Activated naive CD4-positive, alpha-beta T cell treated with anti-CD3 and anti-CD28 coated beads for 36 hours (primary cell): ENCODE results near the gene CNKSR2. TPM values are rescaled to one million over a fixed set of nuclear protein-coding genes. Genes with fewer than 3 reads are reported as not detected.

ENCODE experiments used
- CTCF ChIA-PET: fragments of 350-600 bp; sonication (Branson Sonifier 250); formaldehyde crosslinking; loops from one replicate; lab custom pipeline; 2021; ENCODE audit warnings: antibody characterized with exemption; lab: Charles Lee
- DNase-seq: peaks from one replicate; pipeline ENCODE4 v3.0.0-alpha.2; 2020
- H3K27ac Mint-ChIP-seq: one replicate; pipeline ENCODE4 v1.8.0; 2021; ENCODE audit warnings: mild to moderate bottlenecking, mixed read lengths
- H3K27me3 Mint-ChIP-seq: one replicate; pipeline ENCODE4 v1.8.0; 2021; ENCODE audit warnings: low read depth, mixed read lengths
- H3K36me3 Mint-ChIP-seq: one replicate; pipeline ENCODE4 v1.8.0; 2021; ENCODE audit warnings: low read depth, mixed read lengths
- H3K4me1 Mint-ChIP-seq: one replicate; pipeline ENCODE4 v1.8.0; 2021; ENCODE audit warnings: low read depth, mixed read lengths
- H3K4me3 Mint-ChIP-seq: one replicate; pipeline ENCODE4 v1.8.0; 2021; ENCODE audit warnings: mild to moderate bottlenecking, moderate library complexity, mixed read lengths
- H3K9me3 Mint-ChIP-seq: one replicate; pipeline ENCODE4 v1.8.0; 2021; ENCODE audit warnings: mixed read lengths
- intact Hi-C: fragments of 100-400 bp; cut with micrococcal nuclease; formaldehyde crosslinking; loops from one replicate; pipeline ENCODE4 v1.15.1; 2023
- total RNA-seq, 2 experiments: library from RNA; stranded (reverse); gene quantifications; one replicate each; pipeline ENCODE4 v1.2.3, GENCODE V29; 2021

Gene CNKSR2
- total RNA-seq, 2 experiments from 2014 or later: 6.6 to 8.4 TPM

DNA sequence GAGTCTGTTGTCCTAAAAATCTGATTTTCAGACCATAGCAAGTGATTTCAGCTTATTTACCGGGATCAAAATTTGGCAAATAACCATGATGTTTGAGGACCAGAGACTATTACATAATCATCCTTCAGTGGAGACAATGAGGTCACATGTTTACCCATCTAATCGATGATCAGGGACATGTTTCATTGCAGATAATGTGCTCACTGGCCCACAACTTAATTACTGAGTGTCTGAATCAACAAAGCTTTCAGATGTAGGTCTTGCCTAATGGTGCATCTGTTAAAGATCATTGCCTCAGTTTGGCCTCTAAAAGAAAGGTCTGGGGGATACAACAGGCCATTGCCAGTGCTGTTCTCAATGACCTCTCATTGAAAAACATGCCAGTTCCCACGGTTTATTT lies 326.7 kb downstream of the CNKSR2 start:
- CTCF ChIA-PET: no interaction called here
- Mint-ChIP-seq H3K27me3 (no peaks in the 10 kb centered on the region), H3K4me1 (no peaks in the 10 kb centered on the region), H3K27ac (no peak overlapping the region), H3K36me3 (no peaks in the 10 kb centered on the region), H3K9me3 (no peaks in the 10 kb centered on the region), H3K4me3 (no peak overlapping the region)
- intact Hi-C loops: no loop called here
- DNase-seq: no peak

DNA sequence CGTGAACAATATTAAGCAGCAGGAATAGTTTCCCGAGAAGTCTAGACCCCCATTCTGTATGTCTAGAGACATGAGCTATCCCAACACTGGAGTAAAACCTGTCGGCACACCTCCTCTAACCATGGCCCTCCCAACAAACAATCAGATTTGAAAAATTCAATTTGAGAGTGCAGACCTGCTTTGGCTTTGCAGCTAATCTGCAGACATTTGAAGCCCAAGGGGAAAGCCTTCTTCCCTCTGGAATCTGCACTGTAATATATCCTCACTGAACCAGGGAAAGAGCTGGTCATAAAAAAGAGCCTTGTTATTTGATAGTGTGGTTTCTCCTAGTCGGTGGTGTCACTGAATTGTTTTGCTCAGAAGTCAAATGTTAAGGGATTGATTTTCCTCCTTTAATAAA lies 328.5 kb downstream of the CNKSR2 start:
- no peak overlapping the region for H3K27ac Mint-ChIP-seq
- no peaks in the 10 kb centered on the region for H3K27me3 Mint-ChIP-seq
- CTCF ChIA-PET: no interaction called here
- intact Hi-C loops: no loop called here
- no peaks in the 10 kb centered on the region for H3K9me3 Mint-ChIP-seq
- DNase-seq: no peak
- H3K4me3 Mint-ChIP-seq: no peak overlapping the region
- no peaks in the 10 kb centered on the region for H3K36me3 Mint-ChIP-seq
- no peaks in the 10 kb centered on the region for H3K4me1 Mint-ChIP-seq
